ENCODE measurements around the gene PAEP.
"Not testable (repeated sequence)": the region's sequence is repeated elsewhere in the genome, so short reads cannot be mapped to it uniquely, and the experiment has no call there.

The PAEP gene

GRCh38 chr9:135526089-135526729, 35.3 kb upstream of the PAEP start:
- no peak for DNase-seq

DNA sequence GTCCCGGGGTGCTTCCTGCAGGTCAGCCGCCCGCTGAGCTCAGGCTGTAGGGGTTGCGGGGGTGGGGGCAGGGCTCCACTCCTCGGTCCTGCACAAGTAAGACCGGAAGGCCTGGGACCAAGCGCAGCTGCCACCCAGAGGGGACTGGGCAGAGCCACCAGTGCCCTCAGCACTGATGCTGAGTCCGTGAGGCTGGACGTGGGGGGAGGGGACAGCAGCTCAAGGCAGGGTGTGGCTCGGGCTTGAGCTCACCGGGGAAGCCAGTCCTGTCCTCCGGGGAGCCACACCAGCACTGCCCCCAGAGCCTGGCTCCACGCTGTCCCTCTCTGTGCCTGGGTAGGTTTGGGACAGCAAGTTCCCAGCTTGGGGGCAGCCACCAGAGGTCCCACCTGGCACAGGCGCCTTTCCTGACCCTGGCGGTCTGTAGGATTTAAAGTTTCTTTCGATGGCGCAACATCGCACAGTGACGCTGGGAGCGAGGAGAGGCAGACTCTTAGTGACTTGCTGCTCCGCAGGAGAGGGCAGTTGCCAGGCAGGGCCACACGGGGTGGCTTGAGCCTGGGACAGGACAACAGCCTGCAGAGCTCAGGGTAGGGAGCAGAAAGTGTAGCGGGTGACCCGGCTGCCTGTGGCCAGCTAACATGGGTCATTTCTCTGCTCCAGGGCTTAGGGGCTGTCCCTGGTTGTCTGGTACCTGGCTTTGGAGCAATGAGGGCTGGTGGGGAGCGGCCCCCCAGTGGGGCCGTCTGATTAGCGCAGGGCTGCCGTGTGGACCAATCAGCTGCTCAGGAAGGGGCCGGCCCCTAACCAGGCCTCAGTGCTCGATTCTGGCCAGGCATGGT, 34.6 kb upstream of the PAEP start:
- no peak for DNase-seq

- DNase-seq = not testable (repeated sequence)
Measured at GRCh38 chr9:135528842-135529435, 32.6 kb upstream of the PAEP start.

- no peak for DNase-seq
Measured at GRCh38 chr9:135530146-135530545, 31.4 kb upstream of the PAEP start.

- no peak for DNase-seq
Measured at GRCh38 chr9:135531096-135531495, 30.5 kb upstream of the PAEP start.

GRCh38 chr9:135533113-135533512, 28.4 kb upstream of the PAEP start:
- no peak for DNase-seq

DNA sequence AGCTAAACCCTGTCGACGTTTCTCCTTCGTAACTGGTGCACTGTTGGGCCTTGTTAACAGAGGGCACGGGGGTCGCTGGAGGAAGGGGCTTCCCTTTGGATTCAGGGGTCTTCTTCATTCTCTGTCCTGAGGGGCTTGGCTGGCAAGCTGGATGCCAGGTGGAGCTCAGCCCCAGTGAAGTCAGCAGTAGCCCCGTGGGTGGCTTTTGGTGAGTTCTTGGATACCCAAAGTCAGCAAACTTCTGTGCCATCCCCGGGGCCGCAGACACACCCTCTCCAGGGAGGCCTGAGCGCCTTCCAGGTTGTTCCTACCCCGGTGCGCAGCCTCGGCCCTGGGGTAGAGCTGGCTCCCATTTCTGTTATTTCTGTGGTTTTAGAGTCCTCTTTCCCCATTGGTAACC, 27.9 kb upstream of the PAEP start:
- no peak for DNase-seq

GRCh38 chr9:135534192-135534711, 27.3 kb upstream of the PAEP start:
- not testable (repeated sequence) for DNase-seq

GRCh38 chr9:135534826-135535225, 26.7 kb upstream of the PAEP start:
- DNase-seq = not testable (repeated sequence)

- DNase-seq = not testable (repeated sequence)
Measured at GRCh38 chr9:135535631-135536030, 25.9 kb upstream of the PAEP start.

DNA sequence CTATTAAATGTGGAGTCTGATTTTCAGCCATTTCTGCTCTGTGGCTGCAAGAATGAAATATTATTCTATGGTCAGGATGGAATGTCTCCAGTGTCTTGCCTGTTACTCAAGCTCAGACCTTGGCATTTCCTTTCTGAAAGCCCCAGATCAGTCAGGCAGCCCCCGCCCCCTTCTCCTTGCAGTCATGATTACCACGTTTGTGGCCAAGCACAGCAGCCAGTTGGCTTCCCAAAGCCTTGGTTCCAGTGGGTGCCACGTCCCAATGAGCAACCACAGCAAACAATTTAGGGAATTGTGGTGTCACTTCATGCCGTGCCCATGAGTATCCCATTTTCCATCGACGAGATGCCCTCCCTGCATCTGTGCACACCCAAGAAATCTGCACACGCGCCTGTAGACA, 25.3 kb upstream of the PAEP start:
- DNase-seq = no peak

- not testable (repeated sequence) for DNase-seq
Measured at GRCh38 chr9:135543262-135543894, 18.2 kb upstream of the PAEP start.

DNA sequence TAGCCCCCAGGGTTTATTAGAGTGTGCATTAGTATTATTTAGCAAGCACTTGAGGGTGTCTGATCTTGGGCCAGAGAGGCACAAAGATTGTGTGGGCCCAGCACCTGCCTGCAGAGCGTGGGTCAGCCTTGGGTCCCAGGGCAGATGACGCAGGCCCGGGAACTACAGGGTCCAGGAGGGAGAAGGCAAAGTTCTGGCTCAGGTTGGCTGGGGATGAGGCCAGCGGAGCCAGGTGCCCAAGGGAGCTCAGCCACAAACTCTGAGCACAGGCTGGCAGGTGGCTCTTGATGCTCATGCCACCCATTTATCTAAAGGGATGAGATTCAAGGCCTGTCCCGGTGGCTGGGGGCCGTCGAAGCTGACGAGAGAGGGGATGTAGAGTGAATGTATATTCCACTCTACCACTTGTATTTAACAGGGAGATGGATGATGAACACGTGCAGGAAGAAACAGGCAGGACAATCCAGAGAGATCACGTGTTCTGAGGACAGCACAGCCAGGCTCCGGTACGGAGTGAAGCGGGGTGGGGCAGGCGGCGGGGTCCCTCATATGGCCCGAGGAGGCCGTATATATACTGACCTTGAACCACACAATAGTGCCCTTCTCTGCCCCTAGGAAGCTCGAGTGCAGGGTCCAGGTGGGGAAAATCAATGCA, 16.4 kb upstream of the PAEP start:
- no peak for DNase-seq

GRCh38 chr9:135545646-135546176, 15.8 kb upstream of the PAEP start, which contains the start of gene OBP2A:
OBP2A (plus strand) TSS chr9:135546126; CDS start chr9:135546181, 55 bp downstream.
- DNase-seq = not testable (repeated sequence)

DNA sequence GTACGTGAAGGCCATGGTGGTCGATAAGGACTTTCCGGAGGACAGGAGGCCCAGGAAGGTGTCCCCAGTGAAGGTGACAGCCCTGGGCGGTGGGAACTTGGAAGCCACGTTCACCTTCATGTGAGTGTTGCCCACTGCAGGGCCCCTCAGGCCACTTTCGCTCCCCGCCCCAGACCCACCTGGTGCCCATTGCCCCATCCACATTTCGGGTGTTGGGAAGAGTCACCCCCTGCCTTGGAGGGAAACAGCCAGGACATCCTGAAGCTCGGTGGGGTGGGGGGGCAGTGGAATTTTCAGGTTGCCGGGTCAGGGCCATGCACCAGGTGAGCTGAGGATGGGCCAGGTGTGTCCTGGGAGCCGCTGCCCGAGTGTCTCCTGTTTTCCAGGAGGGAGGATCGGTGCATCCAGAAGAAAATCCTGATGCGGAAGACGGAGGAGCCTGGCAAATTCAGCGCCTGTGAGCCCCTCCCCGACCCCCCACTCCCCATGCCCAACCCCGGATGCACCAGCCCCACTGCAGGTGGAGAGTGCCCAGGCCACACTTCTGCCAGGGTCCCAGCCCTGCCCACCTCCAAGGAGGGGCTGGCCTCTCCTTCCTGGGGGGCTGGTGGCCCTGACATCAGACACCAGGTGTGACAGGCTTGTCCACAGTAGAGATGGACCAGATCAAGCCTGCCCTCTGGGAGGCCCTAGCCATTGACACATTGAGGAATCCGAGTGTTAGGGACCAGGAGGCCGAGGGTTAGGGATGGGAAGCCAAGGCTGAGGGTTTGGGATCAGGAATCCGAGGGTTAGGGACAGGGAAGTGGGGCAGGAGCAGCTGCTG, 14.6 kb upstream of the PAEP start:
- DNase-seq = not testable (repeated sequence)

DNA sequence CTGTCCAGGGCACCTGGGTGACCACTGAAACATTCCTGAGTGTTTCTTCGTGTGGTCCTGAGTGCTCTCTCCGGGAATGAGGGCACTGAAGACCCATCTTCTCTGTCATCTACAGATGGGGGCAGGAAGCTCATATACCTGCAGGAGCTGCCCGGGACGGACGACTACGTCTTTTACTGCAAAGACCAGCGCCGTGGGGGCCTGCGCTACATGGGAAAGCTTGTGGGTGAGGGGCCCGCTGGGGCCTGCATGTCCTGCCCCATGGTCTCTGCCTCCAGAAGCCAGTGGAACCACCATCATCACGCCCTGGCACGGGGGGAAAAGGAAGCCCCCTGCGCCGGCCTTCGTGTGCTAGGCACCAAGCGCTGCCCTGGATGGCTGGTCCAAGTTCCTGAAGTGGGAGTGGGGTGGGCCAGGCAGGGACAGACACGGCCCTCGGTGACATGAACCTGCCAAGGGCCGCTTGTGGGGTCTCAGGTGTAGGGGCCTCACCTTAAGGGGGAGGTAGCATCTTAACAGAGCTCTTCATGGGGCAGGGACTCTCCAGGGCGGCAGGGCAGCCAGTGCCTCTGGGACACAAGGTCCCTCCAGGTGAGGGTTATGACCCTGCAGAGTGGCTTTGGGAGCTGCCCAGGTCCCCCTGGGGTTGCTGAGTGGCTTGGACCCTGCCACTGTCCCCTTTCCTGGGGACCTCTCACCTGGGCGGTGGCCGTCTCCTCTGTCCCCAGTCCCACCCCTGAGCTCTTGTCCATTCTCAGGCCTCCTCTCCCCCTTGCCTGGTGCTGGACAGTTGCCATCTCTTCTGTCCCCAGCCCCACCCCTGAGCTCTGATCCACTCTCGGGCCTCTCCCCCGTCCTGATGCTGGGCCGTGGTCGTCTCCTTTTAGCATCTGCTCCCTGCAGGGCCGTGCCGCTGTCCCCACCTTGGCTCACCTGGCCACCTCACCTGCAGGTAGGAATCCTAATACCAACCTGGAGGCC, 13.5 kb upstream of the PAEP start:
- DNase-seq = no peak

GRCh38 chr9:135549478-135550343, 11.8 kb upstream of the PAEP start:
- DNase-seq = not testable (repeated sequence)

DNA sequence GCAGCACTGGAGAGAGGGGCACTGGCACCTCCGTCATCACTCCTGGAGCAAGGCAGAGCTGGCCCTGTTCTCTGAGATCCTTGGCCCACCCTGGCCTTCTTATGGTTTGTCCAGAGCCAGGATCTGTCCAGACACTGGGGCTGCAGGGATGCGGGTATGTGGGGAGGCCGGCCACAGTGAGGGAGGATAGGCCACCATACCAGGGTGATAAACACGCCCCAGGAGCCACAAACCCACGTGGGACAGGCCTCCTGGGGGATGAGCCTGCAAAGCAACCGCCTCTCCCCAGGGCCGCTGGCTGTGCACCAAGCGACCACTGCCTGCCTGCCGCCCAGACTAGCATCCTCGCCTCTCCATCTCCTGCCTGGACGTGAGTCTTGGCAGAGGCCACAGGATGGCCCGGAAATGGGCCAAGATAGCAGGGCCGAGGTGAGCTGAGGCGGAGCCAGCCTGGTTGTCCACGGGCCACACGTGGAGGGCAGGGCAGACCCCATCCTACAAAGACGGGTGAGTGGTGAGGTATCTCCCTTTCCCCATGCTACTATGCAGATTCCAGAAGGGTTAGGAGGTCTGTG, 11.1 kb upstream of the PAEP start:
- DNase-seq = no peak

GRCh38 chr9:135551031-135551430, 10.5 kb upstream of the PAEP start:
- no peak for DNase-seq
